Activated T-cell treated with anti-CD3 and anti-CD28 coated beads, Interleukin-2, amount 50 U/mL, for 48 hours (primary cell): Measurements from ENCODE around the gene NUPR1.
"Not testable (repeated sequence)": the region's sequence is repeated elsewhere in the genome, so short reads cannot be mapped to it uniquely, and the experiment has no call there.

Experiments used
- DNase-seq, 2 experiments: peaks; one replicate each; pipeline ENCODE4 v3.0.0-alpha.2; 2020

Gene NUPR1

DNA sequence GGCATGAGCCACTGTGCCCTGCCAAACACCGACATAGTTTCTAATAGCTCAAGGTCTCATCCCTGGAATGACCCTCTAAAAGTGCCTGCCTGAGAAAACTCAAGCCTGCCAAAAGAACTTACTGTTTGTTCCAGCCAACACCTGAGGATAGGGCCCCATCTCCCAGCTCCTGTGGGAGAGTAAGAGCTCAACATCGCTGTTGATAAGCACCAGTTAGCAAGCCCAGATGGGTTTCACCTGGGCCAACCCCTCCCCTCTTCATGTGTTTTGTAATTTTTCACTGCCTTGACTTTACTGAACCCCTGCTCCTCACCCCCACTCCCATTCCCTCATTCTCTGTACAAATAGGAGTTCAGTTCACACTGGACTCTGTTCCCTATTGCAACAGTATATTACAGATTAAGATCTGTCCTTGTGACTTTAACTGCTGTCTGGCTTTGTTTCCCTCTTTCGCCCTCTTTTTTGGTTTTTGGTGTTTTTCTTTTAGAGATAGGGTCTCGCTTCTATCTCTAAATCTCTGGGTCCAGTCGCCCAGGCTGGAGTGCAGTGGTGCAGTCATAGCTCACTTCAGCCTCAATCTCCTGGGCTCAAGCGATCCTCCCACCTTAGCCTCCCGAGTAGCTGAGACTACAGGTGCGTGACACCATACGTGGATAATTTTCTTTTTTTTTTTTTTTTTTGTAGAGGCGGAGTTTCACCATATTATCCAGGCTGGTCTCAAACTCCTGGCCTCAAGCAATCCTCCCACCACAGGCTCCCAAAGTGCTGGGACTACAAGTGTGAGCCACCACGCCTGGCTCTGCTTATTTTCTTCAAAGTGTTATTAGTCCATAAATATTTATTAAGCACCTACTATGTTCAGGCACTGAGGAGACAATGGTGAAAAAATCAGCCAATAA lies 12.3 kb downstream of the NUPR1 start:
- no peak for DNase-seq

DNA sequence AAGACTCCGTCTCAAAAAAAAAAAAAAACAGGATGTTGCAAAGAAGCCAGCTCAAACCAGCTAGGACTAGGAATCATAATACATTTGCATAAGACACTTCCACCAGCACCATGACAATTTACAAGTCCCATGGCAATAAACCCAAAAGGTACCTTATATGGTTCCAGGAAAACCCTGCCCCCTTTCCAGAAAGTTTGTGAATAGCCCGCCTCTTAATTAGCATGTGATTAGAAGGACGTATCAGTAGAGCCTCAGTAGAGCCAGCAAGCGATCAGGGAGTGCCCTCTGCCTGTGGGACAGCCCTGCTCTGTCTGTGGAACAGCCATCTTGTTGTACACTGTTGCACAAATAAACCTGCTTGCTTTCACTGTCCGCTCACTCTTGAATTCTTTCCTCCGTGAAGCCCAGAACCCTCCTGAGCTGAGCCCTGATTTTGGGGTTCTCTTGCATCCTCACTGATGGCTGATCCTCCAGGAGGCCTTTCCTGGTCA lies 14.0 kb downstream of the NUPR1 start:
- no peak for DNase-seq

DNA sequence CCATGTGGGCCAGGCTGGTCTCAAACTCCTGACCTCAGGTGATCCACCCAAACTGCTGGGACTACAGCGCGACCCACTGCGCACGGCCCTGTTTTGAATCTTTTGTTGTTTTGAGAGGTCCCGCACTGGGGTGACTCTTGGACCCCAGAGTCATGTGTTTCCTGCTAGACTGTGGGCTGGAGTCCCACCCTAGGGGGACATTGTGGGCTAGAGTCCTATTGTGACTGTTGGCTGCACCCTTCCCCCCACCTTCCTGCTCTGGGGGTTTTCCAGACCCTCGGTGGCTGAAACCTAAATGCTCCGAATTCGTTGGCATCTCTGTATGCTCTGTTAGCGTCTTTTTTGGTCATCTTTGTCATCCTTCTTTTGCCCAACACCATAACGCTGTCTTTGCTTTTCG lies 16.0 kb downstream of the NUPR1 start:
- DNase-seq: no peak

DNA sequence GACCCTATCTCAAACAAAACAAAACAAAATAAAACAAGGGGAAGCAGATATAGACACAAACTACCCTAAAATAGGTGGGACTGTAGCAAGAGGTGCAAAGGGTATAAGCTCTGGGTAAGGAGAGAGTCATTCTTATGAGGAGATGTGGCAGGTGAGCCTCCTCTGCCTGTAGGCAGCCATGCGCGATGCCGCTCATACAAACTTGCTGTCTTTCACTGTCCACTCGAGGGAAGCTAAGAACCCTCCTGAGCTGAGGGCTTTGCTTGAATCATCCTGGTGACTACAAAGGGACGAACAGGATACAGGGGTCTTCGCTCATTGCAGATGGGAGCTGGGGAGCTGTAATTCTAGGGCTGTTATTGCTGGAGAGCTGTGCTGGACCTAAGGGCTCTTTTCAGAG lies 17.3 kb downstream of the NUPR1 start:
- DNase-seq: no peak

DNA sequence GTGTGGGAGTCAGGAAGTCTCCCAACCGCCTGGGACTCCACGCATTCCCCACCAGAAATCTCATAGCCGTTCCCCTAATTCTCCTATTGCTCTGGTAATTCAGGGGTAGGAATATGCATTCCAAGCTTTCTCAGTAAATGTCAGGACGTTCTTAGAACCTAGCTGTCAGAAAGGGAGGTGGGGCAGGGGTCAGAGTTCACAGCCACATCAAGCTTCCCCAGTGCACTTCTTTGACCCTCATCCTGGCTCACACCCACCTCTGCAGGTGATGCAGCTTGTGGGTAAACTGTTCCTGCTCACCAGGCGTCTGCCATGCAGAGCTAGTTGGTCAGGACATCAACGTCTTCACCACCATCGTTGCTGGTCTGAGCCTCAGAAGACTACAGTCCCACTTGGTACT lies 18.1 kb downstream of the NUPR1 start:
- DNase-seq: no peak

DNA sequence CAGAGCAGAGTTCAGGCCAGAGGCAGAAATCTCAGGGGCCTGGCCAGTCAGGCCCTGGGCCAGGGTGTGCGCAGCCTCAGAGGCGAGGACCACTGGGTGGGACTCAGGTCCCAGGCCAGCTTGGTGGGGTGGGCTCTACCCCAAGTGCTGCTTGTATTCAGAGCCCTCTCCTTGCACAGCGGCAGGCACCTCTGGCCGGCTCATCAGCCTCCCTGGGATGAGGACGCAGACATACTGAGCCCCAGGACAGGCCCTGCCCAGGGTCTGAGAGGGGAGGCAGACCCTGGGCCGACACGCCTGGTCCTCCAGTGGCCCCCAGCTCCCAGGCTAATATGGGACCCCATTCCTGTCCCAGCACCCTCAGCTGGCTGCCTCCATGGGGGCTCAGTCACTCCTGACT lies 24.5 kb downstream of the NUPR1 start:
- no peak for DNase-seq

DNA sequence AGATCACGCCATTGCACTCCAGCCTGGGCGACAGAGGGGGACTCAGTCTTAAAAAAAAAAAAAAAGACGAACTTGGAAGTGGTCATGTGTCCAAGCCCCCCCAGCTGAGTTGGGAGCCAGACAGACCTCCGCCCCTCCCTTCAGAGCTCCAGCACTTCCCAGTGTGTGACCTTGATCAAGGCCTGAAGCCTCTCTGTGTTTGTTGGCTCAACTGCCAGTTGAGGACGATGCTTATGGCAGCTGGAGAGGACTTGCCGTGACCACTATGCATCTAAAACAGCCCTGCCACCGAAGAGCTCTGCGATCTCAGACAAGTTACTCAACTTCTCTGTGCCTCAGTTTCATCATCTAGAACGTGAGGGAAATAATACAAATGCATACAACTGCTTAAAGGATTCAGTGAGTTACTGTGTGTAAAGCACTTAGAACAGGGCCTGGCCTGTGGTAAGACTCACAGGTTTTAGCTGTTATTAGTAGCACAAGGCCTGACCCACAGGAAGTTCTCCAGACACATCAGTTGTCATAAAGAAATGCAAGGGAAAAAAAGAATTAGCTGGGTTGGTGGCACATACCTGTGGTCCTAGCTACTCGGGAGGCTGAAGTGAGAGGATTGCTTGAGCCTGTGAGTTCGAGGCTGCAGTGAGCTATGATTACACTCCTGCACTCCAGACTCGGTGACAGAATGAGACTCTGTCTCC lies 25.1 kb downstream of the NUPR1 start:
- DNase-seq: no peak

DNA sequence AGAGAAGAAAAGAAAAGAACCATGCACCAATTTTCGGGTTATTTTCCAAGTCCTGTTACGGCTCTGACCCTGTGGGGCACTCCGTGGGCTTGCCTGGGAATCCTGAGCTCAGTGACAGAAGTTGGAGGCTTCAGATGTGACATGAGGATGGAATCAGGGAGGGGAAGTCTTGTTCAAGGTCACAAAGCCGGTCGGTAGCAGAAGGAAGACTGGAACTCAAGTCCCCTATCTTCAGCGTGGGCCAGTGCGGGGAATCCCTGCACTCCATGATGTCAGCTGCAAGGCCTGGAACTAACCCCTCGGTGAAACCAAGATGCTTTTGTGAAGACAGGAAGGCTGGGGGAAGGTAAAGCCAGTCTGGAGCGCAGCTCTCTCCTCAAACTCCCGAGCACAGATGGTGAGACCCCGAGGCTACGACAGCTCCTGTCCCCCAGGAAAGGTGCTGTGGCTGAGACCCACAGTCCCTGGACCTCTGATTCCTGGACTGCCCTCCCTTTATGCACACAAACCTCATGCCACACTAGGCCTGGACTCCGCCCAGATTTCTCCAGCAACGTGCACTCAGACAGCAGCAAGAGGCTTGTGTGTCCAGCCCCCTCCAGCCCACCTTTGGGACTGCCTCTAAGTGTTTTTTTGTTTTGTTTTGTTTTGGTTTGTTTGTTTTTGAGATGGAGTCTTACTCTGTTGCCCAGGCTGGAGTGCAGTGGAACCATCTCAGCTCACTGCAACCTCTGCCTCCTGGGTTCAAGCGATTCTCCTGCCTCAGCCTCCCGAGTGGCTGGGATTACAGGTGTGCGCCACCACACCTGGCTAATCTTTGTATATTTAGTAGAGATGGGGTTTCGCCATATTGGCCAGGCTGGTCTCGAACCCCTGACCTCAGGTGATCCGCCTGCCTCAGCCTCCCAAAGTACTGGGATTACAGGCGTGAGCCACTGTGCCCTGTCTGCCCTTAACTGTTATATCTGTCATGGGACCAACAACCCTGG lies 26.7 kb downstream of the NUPR1 start:
- DNase-seq: no peak

DNA sequence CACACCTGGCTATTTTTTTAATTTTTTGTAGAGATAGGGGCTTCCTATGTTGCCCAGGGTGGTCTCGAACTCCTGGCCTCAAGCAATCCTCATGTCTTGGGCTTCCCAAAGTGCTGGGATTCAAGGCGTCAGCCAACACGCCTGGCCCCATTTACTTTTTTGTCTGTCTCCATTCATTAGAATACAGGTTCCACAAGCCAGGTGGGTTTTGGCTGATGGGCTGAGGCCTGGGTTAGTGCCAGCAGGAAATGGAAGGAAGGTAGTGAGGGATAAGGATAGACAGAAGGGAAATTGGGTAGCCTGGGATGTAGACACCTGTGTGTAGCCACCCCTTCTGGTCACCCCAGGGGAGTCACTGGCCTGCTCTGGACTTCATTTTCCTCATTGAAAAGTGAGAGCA lies 27.7 kb downstream of the NUPR1 start:
- DNase-seq: no peak

DNA sequence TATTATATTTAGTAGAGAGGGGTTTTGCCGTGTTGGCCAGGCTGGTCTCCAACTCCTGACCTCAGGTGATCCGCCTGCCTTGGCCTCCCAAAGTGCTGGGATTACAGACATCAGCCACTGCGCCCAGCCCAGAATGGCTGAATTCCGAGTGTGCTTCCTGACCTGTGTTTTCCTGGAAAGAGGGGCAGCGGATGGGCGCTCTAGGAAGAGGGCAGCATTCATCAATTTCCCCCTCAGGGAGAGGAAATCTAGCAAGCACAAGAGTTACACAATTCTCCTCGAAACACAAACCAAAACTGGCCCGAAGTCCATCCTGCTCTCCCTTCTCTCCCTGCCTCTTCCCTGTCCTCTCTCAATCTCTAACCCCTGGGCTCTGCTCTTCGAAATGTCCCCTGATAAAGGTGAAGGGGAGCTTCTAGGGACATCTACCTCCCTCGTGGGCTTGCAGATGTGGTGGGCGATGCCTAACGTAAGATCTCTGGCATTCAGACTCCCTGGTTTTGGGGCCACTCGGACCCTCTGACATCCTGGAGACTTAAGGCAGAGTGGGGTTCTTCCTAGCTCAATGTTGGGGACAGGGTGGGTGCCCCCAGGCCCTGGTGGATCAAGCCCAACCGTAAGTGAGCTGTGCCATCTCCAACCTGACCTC lies 33.2 kb downstream of the NUPR1 start:
- DNase-seq: no peak

DNA sequence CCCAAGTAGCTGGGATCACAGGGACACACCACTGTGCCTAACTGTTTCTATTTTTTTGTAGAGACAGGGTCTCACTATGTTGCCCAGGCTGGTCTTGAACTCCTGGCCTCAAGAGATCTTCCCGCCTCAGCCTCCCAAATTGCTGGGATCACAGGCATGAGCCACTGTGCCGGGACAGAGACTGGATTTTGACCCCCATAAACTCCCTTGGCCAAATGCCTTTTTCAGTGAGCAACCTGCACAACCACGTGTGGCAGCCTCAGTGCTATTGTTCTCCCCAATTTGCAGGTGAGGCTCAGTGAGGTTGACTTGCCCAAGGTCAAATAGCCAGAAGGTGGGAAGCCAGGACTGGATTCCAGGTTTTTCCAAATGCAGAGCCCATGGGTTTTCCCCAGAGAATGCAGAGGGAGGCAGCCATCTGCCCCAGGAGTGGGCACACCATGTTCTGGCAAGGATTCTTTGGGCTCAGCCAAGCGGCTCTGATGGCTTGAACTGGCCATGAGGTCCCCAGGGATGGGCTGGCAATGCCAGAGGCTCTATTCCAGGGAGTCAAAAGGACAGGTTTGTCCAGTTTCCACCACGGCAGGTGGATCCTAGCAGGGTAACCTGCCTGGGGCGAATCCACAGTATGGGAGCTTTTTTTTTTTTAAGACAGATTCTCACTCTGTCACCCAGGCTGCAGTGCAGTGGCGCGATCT lies 33.9 kb downstream of the NUPR1 start:
- no peak for DNase-seq

DNA sequence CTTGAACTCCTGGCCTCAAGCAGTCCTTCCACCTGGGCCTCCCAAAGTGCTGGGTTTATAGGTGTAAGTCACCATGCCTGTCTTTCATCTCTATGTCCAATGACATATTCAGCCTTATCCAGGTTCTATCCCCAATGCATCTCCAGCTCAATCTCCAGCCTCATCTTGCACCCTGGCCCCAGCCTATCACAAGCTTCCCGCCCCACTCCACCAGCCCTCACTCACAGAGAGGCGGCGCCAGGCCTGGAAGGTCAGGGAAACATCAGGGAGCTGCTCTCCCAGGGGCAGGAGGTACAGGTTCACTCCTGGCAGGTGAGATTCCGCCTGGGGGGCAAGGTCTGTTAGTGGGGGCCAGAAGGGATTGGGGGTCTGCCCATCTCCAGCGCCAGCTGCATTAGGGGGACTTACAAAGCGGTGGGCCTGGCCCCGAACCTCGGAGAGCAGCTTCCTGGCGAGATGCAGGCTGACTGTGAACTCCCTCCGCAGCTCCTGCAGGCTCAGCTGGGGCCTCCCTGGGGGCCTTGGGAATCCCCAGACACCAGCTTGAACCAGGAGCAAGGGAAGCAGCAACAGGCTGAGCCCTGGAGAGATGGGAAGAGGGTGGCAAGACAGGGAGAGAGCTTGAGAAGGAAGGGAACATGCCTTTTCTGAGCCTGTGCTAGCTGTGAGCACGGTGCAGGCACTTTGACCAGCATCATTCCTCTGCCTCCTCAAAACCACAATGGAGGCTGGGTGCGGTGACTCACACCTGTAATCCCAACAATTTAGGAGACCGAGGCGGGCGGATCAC lies 35.1 kb downstream of the NUPR1 start:
- DNase-seq: no peak

DNA sequence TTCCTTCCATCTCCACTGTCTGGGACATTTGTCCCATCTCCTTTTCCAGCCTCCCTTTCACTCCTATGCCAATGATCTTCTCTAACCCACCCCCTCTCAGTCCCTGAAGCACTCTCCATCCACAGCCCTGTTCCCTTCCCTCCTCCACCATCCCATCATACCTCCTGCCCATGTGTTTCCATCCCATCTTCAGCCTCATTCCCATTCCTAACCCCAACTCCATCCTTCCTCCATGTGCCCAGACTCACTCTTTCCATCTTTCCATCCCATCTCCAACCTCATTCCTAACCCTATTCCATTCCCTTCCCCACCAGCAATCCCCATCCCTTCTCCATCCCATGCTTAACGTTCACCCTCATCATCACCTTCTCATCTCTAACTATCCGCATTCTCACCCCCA lies 36.5 kb downstream of the NUPR1 start:
- no peak for DNase-seq

DNA sequence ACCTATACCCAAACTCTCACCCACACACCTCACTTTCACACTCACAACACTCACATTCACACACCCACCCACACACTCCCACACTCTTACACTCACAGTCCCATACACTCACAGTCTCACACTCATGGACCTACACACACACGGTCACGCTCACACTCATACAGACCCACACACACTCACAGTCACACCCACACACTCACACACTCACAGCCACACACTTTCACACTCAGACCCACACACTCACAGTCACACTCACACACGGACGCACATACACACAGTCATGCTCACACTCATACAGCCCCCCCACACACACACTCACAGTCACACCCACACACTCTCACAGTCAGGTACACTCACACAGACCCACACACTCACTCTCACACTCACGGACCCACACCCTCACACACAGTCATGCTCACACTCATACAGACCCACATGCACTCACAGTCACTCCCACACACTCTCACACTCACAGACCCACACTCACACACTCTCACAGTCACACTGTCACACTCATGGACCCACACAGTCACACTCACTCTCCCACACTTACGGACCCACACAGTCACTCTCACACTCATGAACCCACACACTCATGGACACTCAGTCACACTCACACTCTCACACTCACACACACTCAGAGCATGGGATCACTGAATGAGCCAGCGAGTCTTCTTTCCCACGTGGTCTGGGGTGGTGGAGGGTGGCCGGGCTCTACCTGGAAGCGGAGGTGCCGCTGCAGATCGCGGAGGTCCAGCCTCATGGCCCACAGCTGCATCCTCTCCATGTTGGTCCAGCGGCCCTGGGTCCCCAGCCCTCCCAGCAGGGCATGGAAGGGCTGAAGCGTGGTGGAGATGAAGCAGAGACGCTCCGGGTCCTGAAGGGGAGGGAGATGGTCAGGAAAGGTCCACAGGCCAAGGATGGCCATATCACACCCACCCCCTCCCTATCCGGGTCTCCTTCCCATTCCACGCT lies 37.2 kb downstream of the NUPR1 start:
- DNase-seq: no peak

DNA sequence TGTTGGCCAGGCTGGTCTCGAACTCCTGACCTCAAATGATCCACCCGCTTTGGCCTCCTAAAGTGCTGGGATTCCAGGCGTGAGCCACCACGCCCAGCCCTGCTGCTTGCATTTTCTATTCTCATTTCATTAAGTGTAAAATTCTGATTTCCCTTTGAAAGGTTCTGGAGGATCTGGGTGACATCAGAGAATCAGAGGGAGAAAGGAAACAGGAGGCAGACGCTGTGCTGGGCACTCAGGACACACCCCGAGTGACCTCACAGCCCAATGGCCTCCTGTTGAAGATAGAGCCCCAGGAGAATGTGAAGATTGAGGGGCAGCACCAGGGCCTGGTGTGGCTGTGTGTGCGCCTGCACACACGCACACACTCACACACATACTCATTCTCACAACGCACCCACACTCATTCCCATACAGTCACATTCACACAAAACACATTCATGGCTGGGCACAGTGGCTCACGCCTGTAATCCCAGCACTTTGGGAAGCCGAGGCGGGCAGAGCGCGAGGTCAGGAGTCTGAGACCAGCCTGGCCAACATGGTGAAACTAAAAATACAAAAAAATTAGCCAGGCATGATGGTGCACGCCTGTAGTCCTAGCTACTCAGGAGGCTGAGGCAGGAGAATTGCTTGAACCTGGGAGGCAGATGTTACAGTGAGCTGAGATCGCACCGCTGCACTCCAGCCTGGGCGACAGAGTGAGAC lies 38.1 kb downstream of the NUPR1 start:
- not testable (repeated sequence) for DNase-seq

DNA sequence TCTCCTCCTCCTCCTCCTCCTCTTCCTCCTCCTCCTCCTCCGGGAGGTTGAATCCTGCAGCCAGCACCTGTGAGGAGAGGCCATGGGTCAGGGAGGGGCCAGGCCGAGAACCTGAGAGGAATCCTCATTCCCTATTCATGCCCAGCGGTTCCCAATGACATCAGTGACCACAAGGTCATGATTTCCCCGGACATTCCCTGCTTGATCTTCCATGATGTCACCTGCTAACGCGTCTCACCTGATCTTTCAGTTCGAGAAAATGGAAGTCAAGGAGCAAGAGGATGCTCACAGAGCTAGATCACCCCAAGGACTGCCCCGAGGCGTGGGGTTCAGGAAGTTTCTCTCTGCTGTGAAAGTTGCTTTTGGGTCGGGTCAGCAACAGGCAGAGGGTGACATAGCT lies 38.9 kb downstream of the NUPR1 start:
- DNase-seq: no peak

DNA sequence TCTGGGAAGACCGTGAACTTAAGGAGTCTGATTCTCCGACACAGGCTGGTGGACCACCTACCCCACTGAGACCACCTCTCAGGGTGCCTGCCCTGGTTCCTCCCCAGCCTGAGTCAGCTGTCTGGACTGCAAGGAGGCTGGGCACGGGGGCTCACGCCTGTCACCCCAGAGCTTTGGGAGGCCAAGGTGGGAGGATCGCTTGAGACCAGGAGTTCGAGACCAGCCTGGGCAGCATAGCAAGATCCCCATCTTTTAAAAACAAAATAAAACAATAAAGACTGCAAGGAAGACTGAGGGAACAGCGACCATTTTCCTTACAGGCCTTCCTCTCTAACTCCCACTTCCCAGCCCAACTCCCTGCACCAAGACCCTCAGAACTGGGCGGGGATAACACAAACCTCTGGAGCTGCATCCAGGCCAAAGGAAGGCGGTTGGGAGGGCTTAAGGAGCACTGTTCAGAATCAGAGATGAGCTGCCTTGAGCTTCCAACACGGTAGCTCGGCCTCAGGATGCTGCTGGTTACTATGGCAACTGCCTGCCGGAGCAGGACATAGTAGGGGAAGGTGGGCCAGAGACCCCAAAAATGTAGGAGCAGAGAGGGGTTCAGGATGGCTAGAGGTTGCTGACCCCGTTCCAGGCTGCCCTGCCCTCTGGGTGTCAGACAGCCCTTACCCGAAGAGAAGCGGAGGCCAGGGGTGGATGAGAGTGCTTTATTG lies 40.0 kb downstream of the NUPR1 start:
- no peak for DNase-seq

DNA sequence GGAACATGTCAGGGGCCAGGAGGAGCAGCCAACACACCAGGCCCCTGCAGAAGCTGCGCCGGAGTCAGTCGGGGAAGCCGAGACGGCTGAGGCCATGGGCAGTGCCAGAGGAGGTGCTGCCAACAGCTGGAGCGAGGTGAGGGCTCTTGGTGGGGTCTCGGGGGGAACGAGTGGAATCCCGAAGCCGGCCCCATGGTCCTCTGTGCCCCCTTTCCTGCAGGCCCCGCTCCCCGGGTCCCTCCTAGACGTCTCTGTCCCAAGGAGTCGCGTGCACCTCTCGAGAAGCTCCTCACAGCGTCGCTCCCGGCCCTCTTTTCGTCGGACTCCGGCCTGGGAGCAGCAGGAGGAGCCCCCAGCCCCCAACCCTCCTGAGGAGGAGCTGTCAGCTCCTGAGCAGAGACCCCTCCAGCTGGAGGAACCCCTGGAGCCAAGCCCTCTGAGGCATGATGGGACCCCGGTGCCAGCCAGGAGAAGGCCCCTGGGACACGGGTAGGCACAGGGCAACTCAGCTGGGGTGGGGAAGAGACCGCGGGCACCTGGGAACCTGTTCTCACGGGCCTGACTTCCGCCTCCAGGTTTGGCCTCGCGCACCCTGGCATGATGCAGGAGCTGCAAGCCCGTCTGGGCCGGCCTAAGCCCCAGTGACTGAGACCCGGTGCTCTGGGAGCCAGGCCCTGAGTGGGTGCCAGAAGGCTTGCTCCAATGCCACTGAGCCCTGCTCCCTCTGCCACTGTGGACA lies 40.7 kb downstream of the NUPR1 start:
- DNase-seq: no peak
